Measurements from ENCODE around the gene TBC1D22A. TPM values are rescaled to one million over a fixed set of nuclear protein-coding genes. Genes with fewer than 3 reads are reported as not detected.

TBC1D22A gene
- total RNA-seq, 1 experiment from 2014 or later = 32.6 TPM

- intact Hi-C loops (cut with micrococcal nuclease; ENCODE audit: unreplicated experiment) = no loop called here
- Histone ChIP-seq H3K36me3 (ENCODE audit: control insufficient read depth, insufficient read depth, low read length) (no peaks in the 10 kb centered on the region), H3K27me3 (replicated peaks; ENCODE audit: control insufficient read depth, insufficient read depth, low read length) (no peaks in the 10 kb centered on the region), H3K9me3 (no peaks in the 10 kb centered on the region), H3K4me3 (ENCODE audit: low read depth, low read length) (no peak overlapping the region), H3K4me1 (peaks cover 10% of the 10 kb centered on the region; the same call in 1 of the 2 replicates)
- Mint-ChIP-seq H3K27ac (ENCODE audit: unreplicated experiment) (peak overlapping the region; percentile 97), H3K9me3 (ENCODE audit: unreplicated experiment) (no peaks in the 10 kb centered on the region), H3K27me3 (ENCODE audit: insufficient read depth, unreplicated experiment) (no peaks in the 10 kb centered on the region), H3K4me3 (ENCODE audit: unreplicated experiment) (no peak overlapping the region), H3K4me1 (ENCODE audit: low read depth, unreplicated experiment) (peaks cover 11% of the 10 kb centered on the region), H3K36me3 (ENCODE audit: insufficient read depth, unreplicated experiment) (peaks cover 30% of the 10 kb centered on the region)
- POLR2A ChIA-PET = no interaction called here
- no peak for TF ChIP-seq CTCF (IDR thresholded peaks at IDR 0.05; ENCODE audit: insufficient read depth in 1 of 2, low read depth in 1 of 2, low read length in 1 of 2, severe bottlenecking in 1 of 2, unreplicated experiment in 1 of 2)
- BruUV-seq (replicated peaks) = no TSS peak
- CTCF ChIA-PET = no interaction called here
- no peak for DNase-seq
These were observed 360.8 kb downstream of the TBC1D22A start for GRCh38 chr22:47123006-47123826.

GRCh38 chr22:47123827-47124442, 361.5 kb downstream of the TBC1D22A start:
- Mint-ChIP-seq H3K9me3 (ENCODE audit: unreplicated experiment) (no peaks in the 10 kb centered on the region), H3K4me1 (ENCODE audit: low read depth, unreplicated experiment) (peaks cover 11% of the 10 kb centered on the region), H3K4me3 (ENCODE audit: unreplicated experiment) (no peak overlapping the region), H3K27me3 (ENCODE audit: insufficient read depth, unreplicated experiment) (no peaks in the 10 kb centered on the region), H3K27ac (ENCODE audit: unreplicated experiment) (peak overlapping the region; percentile 97), H3K36me3 (ENCODE audit: insufficient read depth, unreplicated experiment) (peaks cover 30% of the 10 kb centered on the region)
- Histone ChIP-seq H3K27me3 (replicated peaks; ENCODE audit: control insufficient read depth, insufficient read depth, low read length) (no peaks in the 10 kb centered on the region), H3K36me3 (ENCODE audit: control insufficient read depth, insufficient read depth, low read length) (no peaks in the 10 kb centered on the region), H3K4me3 (ENCODE audit: low read depth, low read length) (no peak overlapping the region), H3K9me3 (no peaks in the 10 kb centered on the region), H3K4me1 (peaks cover 10% of the 10 kb centered on the region; the same call in 1 of the 2 replicates)
- intact Hi-C loops (cut with micrococcal nuclease; ENCODE audit: unreplicated experiment) = no loop called here
- no peak for DNase-seq
- CTCF ChIA-PET = no interaction called here
- BruUV-seq (replicated peaks) = no TSS peak
- no peak for TF ChIP-seq CTCF (IDR thresholded peaks at IDR 0.05; ENCODE audit: insufficient read depth in 1 of 2, low read depth in 1 of 2, low read length in 1 of 2, severe bottlenecking in 1 of 2, unreplicated experiment in 1 of 2)
- POLR2A ChIA-PET = no interaction called here

- BruUV-seq (replicated peaks) = no TSS peak
- H3K36me3 ChIP-seq (ENCODE audit: control insufficient read depth, insufficient read depth, low read length) = no peaks in the 10 kb centered on the region
- Mint-ChIP-seq H3K4me3 (ENCODE audit: unreplicated experiment) (no peak overlapping the region), H3K36me3 (ENCODE audit: insufficient read depth, unreplicated experiment) (peaks cover 31% of the 10 kb centered on the region), H3K4me1 (ENCODE audit: low read depth, unreplicated experiment) (peaks cover 11% of the 10 kb centered on the region), H3K27me3 (ENCODE audit: insufficient read depth, unreplicated experiment) (no peaks in the 10 kb centered on the region), H3K9me3 (ENCODE audit: unreplicated experiment) (no peaks in the 10 kb centered on the region), H3K27ac (ENCODE audit: unreplicated experiment) (peak overlapping the region; percentile 97)
- no peak for DNase-seq
- no peak for TF ChIP-seq CTCF (IDR thresholded peaks at IDR 0.05; ENCODE audit: insufficient read depth in 1 of 2, low read depth in 1 of 2, low read length in 1 of 2, severe bottlenecking in 1 of 2, unreplicated experiment in 1 of 2)
- intact Hi-C loops (cut with micrococcal nuclease; ENCODE audit: unreplicated experiment) = no loop called here
- H3K4me1 ChIP-seq = peaks cover 12% of the 10 kb centered on the region
- CTCF ChIA-PET = no interaction called here
- POLR2A ChIA-PET = no interaction called here
- no peak overlapping the region for H3K4me3 ChIP-seq (ENCODE audit: low read depth, low read length)
- no peaks in the 10 kb centered on the region for H3K27me3 ChIP-seq (replicated peaks; ENCODE audit: control insufficient read depth, insufficient read depth, low read length)
- H3K9me3 ChIP-seq = no peaks in the 10 kb centered on the region
These were observed 362.0 kb downstream of the TBC1D22A start for GRCh38 chr22:47124451-47124881.
